Mucosa of descending colon (tissue), 3 donors: ENCODE results near the gene RBM42. TPM values are rescaled to one million over a fixed set of nuclear protein-coding genes. Genes with fewer than 3 reads are reported as not detected.
A peak's percentile ranks its signal among the peaks of the same experiment; 100 is the strongest.

Source experiments
- ATAC-seq: fragments of 200-7000 bp; cut with Tn5 transposase; one replicate; pipeline ENCODE4 v1.9.1; 2020; ENCODE audit warnings: mild to moderate bottlenecking, moderate library complexity
- DNase-seq, 3 donors: peaks; one replicate each; pipeline ENCODE4 v3.0.0-alpha.2; 2020
- H3K36me3 ChIP-seq: fragments of 200-600 bp; one replicate; pipeline ENCODE4 v1.8.0; 2021; ENCODE audit warnings: low read depth, mild to moderate bottlenecking
- H3K4me1 ChIP-seq: fragments of 200-600 bp; one replicate; pipeline ENCODE4 v1.8.0; 2021; ENCODE audit warnings: low read depth, mild to moderate bottlenecking
- H3K4me3 ChIP-seq: fragments of 200-600 bp; one replicate; pipeline ENCODE4 v1.8.0; 2021; ENCODE audit warnings: mild to moderate bottlenecking
- H3K9me3 ChIP-seq: fragments of 200-600 bp; one replicate; pipeline ENCODE4 v1.8.0; 2021; ENCODE audit warnings: mild to moderate bottlenecking
- CTCF ChIP-seq: fragments of 200-600 bp; IDR thresholded peaks from one replicate; pipeline ENCODE4 v1.8.0; 2022; ENCODE audit warnings: antibody characterized with exemption, mild to moderate bottlenecking
- intact Hi-C, 2 donors: fragments of 100-400 bp; cut with DNase I in 1 of 2; cut with micrococcal nuclease in 1 of 2; formaldehyde crosslinking; loops; one replicate each; pipeline versions ENCODE4 v1.11.0 to v1.11.1; 2022; cut with DNase I, micrococcal nuclease
- long read RNA-seq, 2 donors: library from polyadenylated mRNA; unstranded; transcript quantifications; one replicate each; pipeline ENCODE4 v2.0.0, GENCODE V29; 2019 to 2021
- total RNA-seq, 3 donors: library from RNA; stranded (reverse); fragmentation: NEBNext Ultra II Directional in 2 of 3; extraction: Animal tissue kit (Norgen Biotek cat#: 25700) in 2 of 3; gene quantifications; one replicate each; pipeline versions ENCODE4 v1.2.1 to v1.2.4, GENCODE V29; 2021 to 2023
- donor health status: DM: no; HTN: no; CAD: no; lungs with moderate emphysema.
- donor health status: DM: no; HTN: no; CAD: no.
- donor health status: DM: no; HTN: yes; CAD: no.

The RBM42 gene
- 10 to 100 TPM; 67.4 to 73.3 (median 67.6) TPM for total RNA-seq
- long read RNA-seq, donor 1, transcript RBM42-201 (10 exons, 1,680 nt) = major isoform, 50 of 157 reads
- long read RNA-seq, donor 1, partial matches to known transcripts = 16 of 157 reads
- long read RNA-seq, donor 1, other reads (novel, unspliced or antisense) = 88 of 157 reads
- long read RNA-seq, donor 2, transcript RBM42-201 (10 exons, 1,680 nt) = major isoform, 29 of 67 reads
- long read RNA-seq, donor 2, partial matches to known transcripts = 8 of 67 reads
- long read RNA-seq, donor 2, other reads (novel, unspliced or antisense) = 30 of 67 reads

GRCh38 chr19:35628565-35629331 lies at the start of gene RBM42:
RBM42 (plus strand) TSS chr19:35629036; CDS start chr19:35629154, 118 bp downstream.
- Histone ChIP-seq H3K36me3 (peaks cover 4% of the 10 kb centered on the region), H3K9me3 (no peaks in the 10 kb centered on the region), H3K4me1 (peaks cover 9% of the 10 kb centered on the region), H3K4me3 (peak within 1 kb of the TSS; percentile 94)
- DNase-seq (peak; percentile 97), ATAC-seq (peak; percentile 100)
- TF ChIP-seq CTCF = no peak
- intact Hi-C loops = no loop called here

- no peak for DNase-seq
- intact Hi-C loops = no loop called here
These were observed 46.1 kb upstream of the RBM42 start for GRCh38 chr19:35582760-35583159.

GRCh38 chr19:35585848-35586247 lies 43.0 kb upstream of the RBM42 start, which contains the start of gene PMIS2:
PMIS2 (plus strand) TSS chr19:35586173; CDS start chr19:35586260, 87 bp downstream.
- TF ChIP-seq CTCF = no peak
- ATAC-seq = no peak
- intact Hi-C loops = no loop called here

More at GRCh38 chr19:35582760-35583159, 46.1 kb upstream of the RBM42 start:
- no peak for TF ChIP-seq CTCF
- Histone ChIP-seq H3K36me3 (no peaks in the 10 kb centered on the region), H3K9me3 (peaks cover 3% of the 10 kb centered on the region), H3K4me3 (no peak overlapping the region), H3K4me1 (no peaks in the 10 kb centered on the region)
- no peak for ATAC-seq

GRCh38 chr19:35587321-35587720 lies 41.5 kb upstream of the RBM42 start:
- ATAC-seq (no peak), DNase-seq (no peak)
- Histone ChIP-seq H3K36me3 (no peaks in the 10 kb centered on the region), H3K9me3 (no peaks in the 10 kb centered on the region), H3K4me3 (no peak overlapping the region), H3K4me1 (no peaks in the 10 kb centered on the region)
- no peak for TF ChIP-seq CTCF
- intact Hi-C loops = no loop called here

More at GRCh38 chr19:35585848-35586247, 43.0 kb upstream of the RBM42 start, which contains the start of gene PMIS2:
- DNase-seq = no peak
- Histone ChIP-seq H3K36me3 (no peaks in the 10 kb centered on the region), H3K9me3 (peaks cover 3% of the 10 kb centered on the region), H3K4me1 (no peaks in the 10 kb centered on the region), H3K4me3 (no peak within 1 kb of the TSS)

- intact Hi-C loops = no loop called here
- Histone ChIP-seq H3K4me3 (no peak overlapping the region), H3K4me1 (no peaks in the 10 kb centered on the region), H3K9me3 (no peaks in the 10 kb centered on the region), H3K36me3 (no peaks in the 10 kb centered on the region)
- TF ChIP-seq CTCF = no peak
- DNase-seq = no peak
- ATAC-seq = no peak
These were observed 38.0 kb upstream of the RBM42 start for GRCh38 chr19:35590875-35591274.
